GM12891 (cell line): Measurements from ENCODE around the gene HHAT.
"Not testable (repeated sequence)": the region's sequence is repeated elsewhere in the genome, so short reads cannot be mapped to it uniquely, and the experiment has no call there.

Source experiments
- DNase-seq: peaks from one replicate; pipeline ENCODE4 v3.0.0; 2011; ENCODE audit warnings: low spot score; ENCODE audit not compliant: insufficient read length
- FAIRE-seq: peaks from 2 replicates; lab custom pipeline; 2011; peaks lifted over from hg19 to GRCh38; lab: Jason Lieb, UNC
- PAX5 ChIP-seq: IDR thresholded peaks from 2 replicates; pipeline ENCODE4 v1.6.1; 2011; ENCODE audit warnings: low read length, moderate library complexity, mild to moderate bottlenecking; ENCODE audit not compliant: insufficient read depth, severe bottlenecking
- POLR2A ChIP-seq: IDR thresholded peaks from 2 replicates; pipeline ENCODE4 v1.6.1; 2011; ENCODE audit warnings: low read depth, low read length, control low read depth
- POLR2AphosphoS5 ChIP-seq: IDR thresholded peaks from 2 replicates; pipeline ENCODE4 v1.6.1; 2011; ENCODE audit warnings: low read depth, low read length, control low read depth
- POU2F2 ChIP-seq: IDR thresholded peaks from 2 replicates; pipeline ENCODE4 v1.6.1; 2011; ENCODE audit warnings: low read depth, mild to moderate bottlenecking, control low read depth, low read length, moderate library complexity
- SPI1 ChIP-seq: IDR thresholded peaks from 2 replicates; pipeline ENCODE4 v1.6.1; 2011; ENCODE audit warnings: low read depth, low read length, control low read depth
- TAF1 ChIP-seq: IDR thresholded peaks from 2 replicates; pipeline ENCODE4 v1.6.1; 2011; ENCODE audit warnings: low read depth, low read length, control low read depth

Gene HHAT

GRCh38 chr1:210647406-210648333 lies 319.0 kb downstream of the HHAT start:
- DNase-seq (no peak), FAIRE-seq (no peak)
- no peak for TF ChIP-seq POLR2A
- TF ChIP-seq PAX5 = no peak
- TF ChIP-seq SPI1 = no peak
- no peak for TF ChIP-seq POLR2AphosphoS5
- TF ChIP-seq TAF1 = no peak
- no peak for TF ChIP-seq POU2F2

DNA sequence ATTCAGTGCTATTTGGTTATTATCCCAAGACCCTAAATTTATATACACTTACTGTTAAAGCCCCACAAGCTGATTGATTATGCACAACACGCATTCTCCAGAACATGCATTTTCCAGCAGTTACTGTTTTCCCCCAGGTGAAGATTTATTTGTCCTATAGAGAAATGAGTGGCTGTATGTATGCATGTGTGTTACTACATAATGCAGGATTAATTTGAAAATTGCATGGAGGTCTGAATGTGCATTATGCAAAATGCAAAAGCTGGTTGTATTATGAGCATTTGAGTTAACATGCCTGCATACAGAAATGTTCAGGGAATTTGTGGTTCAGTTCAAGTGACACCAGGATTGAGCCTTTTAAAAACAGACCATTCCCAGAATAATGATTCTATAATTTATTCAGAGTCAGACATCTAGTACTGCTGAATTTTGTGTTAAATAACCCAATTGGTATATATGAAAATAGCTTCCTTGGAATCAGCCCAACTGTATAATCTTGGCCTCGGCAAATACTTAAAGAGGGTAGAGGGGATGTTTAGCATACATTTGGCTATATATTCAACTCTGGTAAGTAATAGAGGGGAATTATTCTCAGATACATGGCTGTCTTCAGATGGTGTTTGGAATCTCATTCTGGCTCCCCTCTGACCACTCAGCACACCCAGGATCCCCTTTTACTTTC lies 320.0 kb downstream of the HHAT start:
- FAIRE-seq (no peak), DNase-seq (no peak)
- no peak for TF ChIP-seq POLR2AphosphoS5
- TF ChIP-seq POLR2A = no peak
- TF ChIP-seq PAX5 = no peak
- no peak for TF ChIP-seq SPI1
- no peak for TF ChIP-seq TAF1

DNA sequence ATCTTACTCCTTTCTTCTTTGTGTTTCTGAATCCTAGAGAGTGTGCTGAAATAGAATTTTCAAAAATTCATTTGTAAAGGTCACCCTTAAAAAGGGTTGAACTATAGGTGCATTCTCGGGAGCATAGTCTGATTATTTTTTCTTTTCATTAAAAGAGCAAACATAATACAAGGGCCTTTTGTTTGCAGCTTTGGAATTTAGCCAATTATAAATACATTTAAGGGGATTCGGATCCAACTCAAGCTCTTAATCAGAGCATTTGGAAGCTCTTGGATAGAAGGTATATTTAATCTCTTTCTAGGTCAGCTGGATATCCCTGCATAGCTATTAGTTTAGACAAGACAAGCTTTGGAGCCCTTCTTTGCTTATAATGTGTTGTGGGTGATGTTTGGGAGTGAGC lies 321.7 kb downstream of the HHAT start:
- TF ChIP-seq POU2F2 = no peak
- no peak for TF ChIP-seq TAF1
- TF ChIP-seq PAX5 = no peak
- TF ChIP-seq POLR2AphosphoS5 = no peak
- TF ChIP-seq POLR2A = no peak
- TF ChIP-seq SPI1 = no peak
- DNase-seq (no peak), FAIRE-seq (no peak)

GRCh38 chr1:210652329-210652954 lies 323.7 kb downstream of the HHAT start:
- DNase-seq (no peak), FAIRE-seq (no peak)
- no peak for TF ChIP-seq SPI1
- TF ChIP-seq POU2F2 = no peak
- no peak for TF ChIP-seq POLR2AphosphoS5
- TF ChIP-seq PAX5 = no peak
- no peak for TF ChIP-seq POLR2A
- no peak for TF ChIP-seq TAF1

DNA sequence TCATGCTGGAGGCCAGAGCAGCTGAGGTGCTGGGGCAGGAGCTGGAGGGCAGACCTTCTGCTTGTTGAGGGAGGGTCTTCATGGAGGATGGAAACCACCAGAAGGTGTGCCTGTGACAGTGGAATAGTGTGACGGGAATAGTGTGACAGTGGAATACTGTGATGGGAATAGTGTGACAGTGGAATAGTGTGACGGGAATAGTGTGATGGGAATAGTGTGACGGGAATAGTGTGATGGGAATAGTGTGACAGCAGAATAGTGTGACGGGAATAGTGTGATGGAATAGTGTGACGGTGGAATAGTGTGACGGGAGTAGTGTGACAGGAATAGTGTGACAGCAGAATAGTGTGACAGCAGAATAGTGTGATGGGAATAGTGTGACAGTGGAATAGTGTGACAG lies 325.1 kb downstream of the HHAT start:
- TF ChIP-seq SPI1 (no peak), POLR2A (no peak), TAF1 (no peak), POU2F2 (no peak), POLR2AphosphoS5 (no peak), PAX5 (no peak)
- FAIRE-seq = peak; percentile 100
- no peak for DNase-seq

- FAIRE-seq = no peak
- DNase-seq = no peak
- TF ChIP-seq POU2F2 (no peak), PAX5 (no peak), SPI1 (no peak), POLR2A (no peak)
These were observed 325.7 kb downstream of the HHAT start for GRCh38 chr1:210654176-210654981.

GRCh38 chr1:210655511-210655910 lies 326.8 kb downstream of the HHAT start:
- DNase-seq (no peak), FAIRE-seq (no peak)
- TF ChIP-seq TAF1 (no peak), POLR2AphosphoS5 (no peak), POU2F2 (no peak), PAX5 (no peak), POLR2A (no peak), SPI1 (no peak)

GRCh38 chr1:210657806-210658205 lies 329.1 kb downstream of the HHAT start:
- DNase-seq = no peak
- FAIRE-seq = no peak
- TF ChIP-seq POU2F2 = no peak
- no peak for TF ChIP-seq SPI1
- TF ChIP-seq POLR2A = no peak
- TF ChIP-seq TAF1 = no peak
- TF ChIP-seq POLR2AphosphoS5 = no peak
- no peak for TF ChIP-seq PAX5

DNA sequence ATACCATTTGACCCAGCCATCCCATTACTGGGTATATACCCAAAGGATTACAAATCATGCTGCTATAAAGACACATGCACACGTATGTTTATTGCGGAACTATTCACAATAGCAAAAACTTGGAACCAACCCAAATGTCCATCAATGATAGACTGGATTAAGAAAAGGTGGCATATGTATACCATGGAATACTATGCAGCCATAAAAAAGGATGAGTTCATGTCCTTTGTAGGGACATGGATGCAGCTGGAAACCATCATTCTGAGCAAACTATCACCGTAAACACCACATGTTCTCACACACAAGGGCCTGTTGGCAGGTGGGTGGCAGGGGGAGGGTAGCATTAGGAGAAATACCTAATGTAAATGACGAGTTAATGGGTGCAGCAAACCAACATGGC lies 332.8 kb downstream of the HHAT start:
- not testable (repeated sequence) for FAIRE-seq, DNase-seq
